Esophagus muscularis mucosa (tissue), 4 donors: Measurements from ENCODE around the gene RASGRF1. TPM values are rescaled to one million over a fixed set of nuclear protein-coding genes. Genes with fewer than 3 reads are reported as not detected.

Source experiments
- DNase-seq: peaks from one replicate; pipeline ENCODE4 v3.0.0-alpha.2; 2017; ENCODE audit errors: extremely low spot score
- H3K27ac ChIP-seq, 4 donors: fragments of 200-600 bp; sonication (generic); replicated peaks in 1 of 4; 1 replicate in 3 of 4; 2 replicates in 1 of 4; pipeline ENCODE4 v1.5.1; 2016 to 2019; ENCODE audit warnings: mild to moderate bottlenecking in 1 of 4
- H3K27me3 ChIP-seq, 4 donors: fragments of 200-600 bp; sonication (generic); one replicate each; pipeline versions ENCODE4 v1.5.1 to v1.6.0; 2016 to 2019
- H3K36me3 ChIP-seq, 4 donors: fragments of 200-600 bp; sonication (generic); one replicate each; pipeline ENCODE4 v1.5.1; 2016 to 2019
- H3K4me1 ChIP-seq, 4 donors: fragments of 200-600 bp; sonication (generic); one replicate each; pipeline ENCODE4 v1.5.1; 2016 to 2019
- H3K4me3 ChIP-seq, 4 donors: fragments of 200-600 bp; sonication (generic); 1 replicate in 2 of 4; 2 replicates in 2 of 4; pipeline ENCODE4 v1.5.1; 2016 to 2019; ENCODE audit warnings: mild to moderate bottlenecking in 4 of 4, moderate library complexity in 1 of 4
- H3K9me3 ChIP-seq, 4 donors: fragments of 200-600 bp; sonication (generic); 1 replicate in 3 of 4; 2 replicates in 1 of 4; pipeline ENCODE4 v1.5.1; 2016 to 2019
- EP300 ChIP-seq: sonication (generic); formaldehyde crosslinking; IDR thresholded peaks from one replicate; pipeline ENCODE4 v1.6.1; 2017; ENCODE audit warnings: antibody characterized with exemption
- POLR2A ChIP-seq: fragments of 450-650 bp; IDR thresholded peaks from one replicate; pipeline ENCODE4 v1.6.1; 2017; ENCODE audit warnings: antibody characterized with exemption, moderate library complexity, mild to moderate bottlenecking, low read depth
- POLR2AphosphoS5 ChIP-seq, 2 donors: sonication (generic); formaldehyde crosslinking; IDR thresholded peaks; one replicate each; pipeline ENCODE4 v1.6.1; 2017; ENCODE audit warnings: antibody characterized with exemption in 2 of 2
- WGBS: methylation state at CpG from one replicate; pipeline ENCODE4 v1.1.5; 2018; 5-methylcytosine and 5-hydroxymethylcytosine counted together
- intact Hi-C: fragments of 100-400 bp; cut with DNase I; formaldehyde crosslinking; loops from one replicate; pipeline ENCODE4 v1.15.1; 2023
- total RNA-seq, 4 donors: library from RNA; depleted of rRNA; stranded (reverse); fragments of >200 nt; gene quantifications; one replicate each; pipeline versions ENCODE4 v1.1.0 to v1.2.1, GENCODE V29; 2016
- TF ChIP-seq, protein P1 (sequence below), 3 experiments: fragments of 200-600 bp in 2 of 3; fragments of 450-650 bp in 1 of 3; sonication (generic) in 2 of 3; IDR thresholded peaks; one replicate each; pipeline ENCODE4 v1.5.1; 2017 to 2019; ENCODE audit warnings: antibody characterized with exemption in 3 of 3, mild to moderate bottlenecking in 2 of 3, moderate library complexity in 1 of 3

The RASGRF1 gene
- total RNA-seq, 4 donors from 2014 or later = 0.17 to 0.23 TPM; not detected in 2

DNA sequence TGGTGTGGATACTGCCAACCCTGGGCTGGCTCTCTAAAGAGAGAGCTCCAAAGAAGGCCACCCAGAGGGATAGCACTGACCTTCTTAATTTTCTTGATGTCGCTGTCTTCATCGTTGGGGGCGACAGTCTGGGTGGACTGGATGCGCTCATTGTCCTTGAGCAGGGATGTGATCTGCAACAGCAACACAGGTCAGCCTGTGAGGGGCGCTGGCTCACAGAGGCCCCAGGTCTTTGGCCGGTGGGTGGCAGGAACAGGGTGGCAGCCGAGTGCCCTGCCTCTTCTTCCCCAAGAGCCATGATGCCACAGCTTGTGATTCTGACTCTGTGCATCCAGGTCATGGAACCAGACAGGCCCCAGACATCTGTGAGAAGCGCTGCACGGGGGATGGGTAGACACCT is 41.2 kb downstream of the RASGRF1 start:
- intact Hi-C loops = no loop called here
- DNase-seq = no peak
- no peak for TF ChIP-seq POLR2AphosphoS5 (IDR thresholded peaks at IDR 0.05)
- TF ChIP-seq, protein P1, sequence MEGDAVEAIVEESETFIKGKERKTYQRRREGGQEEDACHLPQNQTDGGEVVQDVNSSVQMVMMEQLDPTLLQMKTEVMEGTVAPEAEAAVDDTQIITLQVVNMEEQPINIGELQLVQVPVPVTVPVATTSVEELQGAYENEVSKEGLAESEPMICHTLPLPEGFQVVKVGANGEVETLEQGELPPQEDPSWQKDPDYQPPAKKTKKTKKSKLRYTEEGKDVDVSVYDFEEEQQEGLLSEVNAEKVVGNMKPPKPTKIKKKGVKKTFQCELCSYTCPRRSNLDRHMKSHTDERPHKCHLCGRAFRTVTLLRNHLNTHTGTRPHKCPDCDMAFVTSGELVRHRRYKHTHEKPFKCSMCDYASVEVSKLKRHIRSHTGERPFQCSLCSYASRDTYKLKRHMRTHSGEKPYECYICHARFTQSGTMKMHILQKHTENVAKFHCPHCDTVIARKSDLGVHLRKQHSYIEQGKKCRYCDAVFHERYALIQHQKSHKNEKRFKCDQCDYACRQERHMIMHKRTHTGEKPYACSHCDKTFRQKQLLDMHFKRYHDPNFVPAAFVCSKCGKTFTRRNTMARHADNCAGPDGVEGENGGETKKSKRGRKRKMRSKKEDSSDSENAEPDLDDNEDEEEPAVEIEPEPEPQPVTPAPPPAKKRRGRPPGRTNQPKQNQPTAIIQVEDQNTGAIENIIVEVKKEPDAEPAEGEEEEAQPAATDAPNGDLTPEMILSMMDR (IDR thresholded peaks at IDR 0.05) = no peak
- TF ChIP-seq POLR2A = no peak
- TF ChIP-seq EP300 = no peak
- WGBS = 89% methylated on average over 4 of the region's 9 CpGs
- no peak overlapping the region for H3K4me3 ChIP-seq
- no peaks in the 10 kb centered on the region for H3K36me3 ChIP-seq
- no peaks in the 10 kb centered on the region for H3K9me3 ChIP-seq
- no peaks in the 10 kb centered on the region for H3K27me3 ChIP-seq
- H3K27ac ChIP-seq = no peak overlapping the region
- no peaks in the 10 kb centered on the region for H3K4me1 ChIP-seq

DNA sequence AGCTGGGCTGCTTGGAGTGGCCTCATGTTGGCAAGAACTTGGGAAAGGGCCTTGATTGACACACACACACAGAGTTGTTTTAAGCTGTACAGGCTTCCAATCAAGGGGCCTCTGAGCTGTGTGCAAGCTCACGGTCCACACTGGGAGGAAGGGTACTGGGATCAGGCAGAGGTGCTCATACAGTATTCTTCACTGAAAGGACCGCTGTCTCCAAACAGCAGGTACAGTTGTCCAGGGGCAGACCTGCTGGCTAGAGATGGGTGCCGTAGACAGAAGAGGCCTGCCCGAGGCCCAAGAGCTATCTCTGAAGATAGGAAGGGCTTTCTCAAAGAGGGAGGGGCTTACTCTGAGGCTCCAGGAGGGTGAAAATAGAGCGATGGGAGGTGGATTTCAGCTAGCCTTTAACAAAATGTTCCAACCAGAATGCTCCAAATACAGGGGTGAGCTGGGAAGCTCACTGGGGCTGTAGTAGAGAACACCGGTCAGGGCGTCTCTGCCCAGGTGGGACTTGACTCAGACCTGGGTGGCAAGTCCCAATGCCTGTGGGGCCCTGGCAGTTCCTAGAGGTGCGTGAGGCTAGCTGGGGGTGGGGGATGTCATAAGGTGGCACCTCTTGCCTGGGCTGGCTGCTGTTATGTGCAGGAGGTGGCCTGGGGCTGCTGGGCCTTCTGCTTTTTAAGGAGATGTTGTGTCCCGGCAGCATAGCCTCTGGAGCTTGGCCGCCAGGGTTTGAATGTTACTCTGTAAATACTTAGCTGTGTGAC is 42.7 kb downstream of the RASGRF1 start:
- Histone ChIP-seq H3K27ac (no peak overlapping the region), H3K4me3 (no peak overlapping the region), H3K27me3 (no peaks in the 10 kb centered on the region), H3K9me3 (peaks cover 0 to 13% (median 8%) of the 10 kb centered on the region in 4 donors), H3K4me1 (no peaks in the 10 kb centered on the region), H3K36me3 (no peaks in the 10 kb centered on the region)
- intact Hi-C loops = no loop called here
- no peak for TF ChIP-seq EP300
- TF ChIP-seq, protein P1 (IDR thresholded peaks at IDR 0.05) = no peak
- TF ChIP-seq POLR2A = no peak
- TF ChIP-seq POLR2AphosphoS5 (IDR thresholded peaks at IDR 0.05) = no peak
- WGBS = 93% methylated on average over 7 of the region's 10 CpGs
- no peak for DNase-seq

DNA sequence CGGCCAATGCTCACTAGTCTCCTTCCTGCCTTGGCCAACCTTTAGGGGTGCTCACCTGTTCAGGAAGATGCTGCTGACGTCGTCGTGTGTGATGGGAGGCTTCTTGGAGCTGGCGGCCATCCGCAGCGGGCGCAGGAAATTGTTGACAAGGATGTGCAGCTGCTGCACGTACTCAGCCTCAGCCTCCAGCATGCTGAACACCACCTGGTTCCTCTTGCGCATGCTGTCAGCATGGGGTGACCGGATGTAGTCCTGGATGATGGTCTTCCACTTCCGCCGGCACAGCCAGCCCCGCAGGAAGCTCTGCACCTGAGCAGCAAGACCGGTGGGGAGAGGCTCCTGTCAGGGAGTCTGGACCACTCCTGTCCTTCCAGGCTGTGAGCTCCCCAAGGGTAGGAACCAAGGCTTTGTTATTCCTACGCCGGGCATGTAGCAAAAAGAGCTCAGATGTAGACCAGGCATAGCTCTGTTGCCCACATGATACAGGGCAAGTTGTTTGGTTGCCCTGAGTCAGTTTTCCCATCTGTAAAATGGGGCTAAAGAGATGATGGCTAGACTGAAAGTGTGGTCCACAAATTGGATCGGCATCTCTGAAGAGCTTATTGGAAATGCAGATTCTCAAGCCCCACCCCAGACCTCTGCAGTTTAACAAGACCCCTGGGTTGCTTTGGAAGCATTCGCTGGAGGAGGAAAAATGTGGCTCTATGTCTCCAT is 43.7 kb downstream of the RASGRF1 start:
- peaks cover 0 to 21% (median 12%) of the 10 kb centered on the region in 4 donors for H3K9me3 ChIP-seq
- intact Hi-C loops = no loop called here
- no peaks in the 10 kb centered on the region for H3K4me1 ChIP-seq
- H3K36me3 ChIP-seq = no peaks in the 10 kb centered on the region
- no peak overlapping the region for H3K27ac ChIP-seq
- no peak for DNase-seq
- no peaks in the 10 kb centered on the region for H3K27me3 ChIP-seq
- TF ChIP-seq POLR2A = no peak
- no peak for TF ChIP-seq EP300
- WGBS = 75% methylated on average over 10 of the region's 19 CpGs
- no peak overlapping the region for H3K4me3 ChIP-seq

DNA sequence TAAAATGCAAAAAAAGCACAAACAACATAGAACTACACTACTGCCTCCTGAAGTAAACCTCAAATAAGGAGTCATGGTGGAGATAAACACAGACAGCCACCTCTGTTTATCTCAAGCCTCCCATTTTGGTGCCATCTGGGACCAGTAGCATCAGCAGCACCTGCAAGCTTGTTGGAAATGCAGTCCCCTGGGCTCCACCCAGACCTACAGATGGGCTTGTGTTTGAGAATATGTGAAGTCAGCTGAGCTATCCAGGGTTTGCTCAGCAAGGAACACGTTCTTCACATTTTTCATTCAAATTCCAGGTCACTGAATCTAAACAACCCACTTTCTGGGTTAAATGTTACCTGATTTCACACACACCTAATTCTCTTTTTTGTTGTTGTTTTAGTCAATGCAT is 45.5 kb downstream of the RASGRF1 start:
- Histone ChIP-seq H3K36me3 (no peaks in the 10 kb centered on the region), H3K9me3 (peaks cover 0 to 21% (median 12%) of the 10 kb centered on the region in 4 donors), H3K27ac (no peak overlapping the region), H3K4me3 (no peak overlapping the region), H3K27me3 (peaks cover 0 to 3% (median 0%) of the 10 kb centered on the region in 4 donors), H3K4me1 (no peaks in the 10 kb centered on the region)
- TF ChIP-seq POLR2A (no peak), EP300 (no peak), POLR2AphosphoS5 (IDR thresholded peaks at IDR 0.05) (no peak)
- TF ChIP-seq, protein P1 (IDR thresholded peaks at IDR 0.05) = no peak
- intact Hi-C loops = no loop called here
- no peak for DNase-seq
- WGBS = 41% methylated on average over 1 of the region's 1 CpG

DNA sequence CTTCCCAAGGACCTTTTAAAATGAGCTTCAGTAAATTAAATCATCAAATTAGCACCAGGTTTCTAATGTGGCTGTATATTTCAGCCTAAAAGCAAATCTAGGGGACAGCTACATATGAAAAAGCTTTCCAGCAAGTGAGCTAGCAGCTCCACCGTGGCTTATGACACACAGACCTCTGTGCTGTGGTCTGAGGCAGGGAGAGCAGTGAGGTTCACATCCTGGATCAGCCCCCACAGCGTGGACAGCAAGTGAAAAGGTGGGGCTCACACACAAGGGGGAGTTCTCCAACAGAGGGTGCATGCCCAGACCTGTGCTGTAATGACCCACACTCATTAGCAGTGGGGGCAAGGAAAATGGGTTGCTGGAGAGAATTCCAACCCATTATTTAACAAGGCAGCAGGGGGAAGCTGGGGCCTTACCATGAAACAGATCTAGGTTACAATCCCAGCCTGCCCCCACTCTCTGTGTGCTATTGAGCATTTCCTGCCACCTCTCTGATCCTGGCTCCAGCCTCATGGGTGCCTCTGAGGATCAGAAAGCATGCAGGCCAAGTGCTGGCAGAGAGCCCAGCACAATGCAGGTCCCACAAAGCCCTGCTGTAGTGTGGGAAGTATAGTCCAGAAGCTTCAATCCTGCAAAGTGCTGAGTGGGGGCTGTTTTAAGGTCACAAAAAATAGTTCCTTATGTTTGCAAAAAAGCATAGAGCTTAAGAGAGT is 48.2 kb downstream of the RASGRF1 start:
- WGBS = 73% methylated on average over 2 of the region's 2 CpGs

More for the DNA sequence above, 48.2 kb downstream of the RASGRF1 start:
- no peak overlapping the region for H3K27ac ChIP-seq
- intact Hi-C loops = no loop called here
- H3K9me3 ChIP-seq = peaks cover 0 to 21% (median 12%) of the 10 kb centered on the region in 4 donors
- H3K36me3 ChIP-seq = no peaks in the 10 kb centered on the region
- H3K4me3 ChIP-seq = no peak overlapping the region
- no peak for DNase-seq
- peaks cover 0 to 5% (median 0%) of the 10 kb centered on the region in 4 donors for H3K27me3 ChIP-seq
- TF ChIP-seq, protein P1 (IDR thresholded peaks at IDR 0.05) = no peak
- TF ChIP-seq POLR2AphosphoS5 (IDR thresholded peaks at IDR 0.05) (no peak), POLR2A (no peak), EP300 (no peak)
- H3K4me1 ChIP-seq = no peaks in the 10 kb centered on the region
